Keratinocyte (primary cell): ENCODE results near the gene ITGB6. TPM values are rescaled to one million over a fixed set of nuclear protein-coding genes. Genes with fewer than 3 reads are reported as not detected.

Experiments used
- DNase-seq: peaks from one replicate; pipeline ENCODE4 v3.0.0-alpha.2; 2011; ENCODE audit warnings: low read depth, missing footprints, low spot score
- FAIRE-seq: peaks from 2 replicates; lab custom pipeline; 2011; peaks lifted over from hg19 to GRCh38; lab: Jason Lieb, UNC
- H2AFZ ChIP-seq: 2 replicates; pipeline ENCODE4 v1.6.0; 2012; ENCODE audit warnings: low read length, control low read depth, inconsistent platforms; ENCODE audit not compliant: control insufficient read depth
- H3K27ac ChIP-seq: 2 replicates; pipeline ENCODE4 v1.5.1; 2011; ENCODE audit warnings: low read length; ENCODE audit not compliant: control insufficient read depth, insufficient read depth
- H3K27me3 ChIP-seq: 3 replicates; pipeline ENCODE4 v1.6.0; 2011; ENCODE audit warnings: low read length; ENCODE audit not compliant: control insufficient read depth, insufficient read depth; ENCODE audit errors: extremely low read depth
- H3K36me3 ChIP-seq, 2 experiments: 2 replicates in 1 of 2; 3 replicates in 1 of 2; pipeline ENCODE4 v1.5.1; 2011; ENCODE audit warnings: low read length in 2 of 2, mild to moderate bottlenecking in 1 of 2; ENCODE audit not compliant: control insufficient read depth in 2 of 2, insufficient read depth in 2 of 2; ENCODE audit errors: extremely low read depth in 1 of 2
- H3K4me1 ChIP-seq: 3 replicates; pipeline ENCODE4 v1.5.1; 2011; ENCODE audit warnings: low read length; ENCODE audit not compliant: control insufficient read depth, insufficient read depth; ENCODE audit errors: extremely low read depth
- H3K4me2 ChIP-seq: 3 replicates; pipeline ENCODE4 v1.6.0; 2011; ENCODE audit warnings: low read depth, low read length; ENCODE audit not compliant: control insufficient read depth, insufficient read depth; ENCODE audit errors: extremely low read depth
- H3K4me3 ChIP-seq, 3 experiments: fragments of 200-600 bp in 1 of 3; sonication (generic) in 1 of 3; 2 replicates in 2 of 3; 3 replicates in 1 of 3; pipeline ENCODE4 v1.5.1; 2011 to 2016; ENCODE audit warnings: low read length in 3 of 3, mild to moderate bottlenecking in 3 of 3, control low read depth in 2 of 3, inconsistent platforms in 1 of 3, low read depth in 1 of 3, mixed read lengths in 1 of 3, mixed run types in 1 of 3, moderate library complexity in 1 of 3; ENCODE audit not compliant: control insufficient read depth in 2 of 3, insufficient read depth in 2 of 3; ENCODE audit errors: extremely low read depth in 1 of 3
- H3K79me2 ChIP-seq: 2 replicates; pipeline ENCODE4 v1.6.0; 2012; ENCODE audit warnings: low read length; ENCODE audit not compliant: control insufficient read depth, insufficient read depth
- H3K9ac ChIP-seq: 3 replicates; pipeline ENCODE4 v1.6.0; 2011; ENCODE audit warnings: low read length; ENCODE audit not compliant: control insufficient read depth, insufficient read depth; ENCODE audit errors: extremely low read depth
- H3K9me1 ChIP-seq: 3 replicates; pipeline ENCODE4 v1.6.0; 2011; ENCODE audit warnings: low read length; ENCODE audit not compliant: control insufficient read depth, insufficient read depth; ENCODE audit errors: extremely low read depth
- H3K9me3 ChIP-seq: 2 replicates; pipeline ENCODE4 v1.5.1; 2012; ENCODE audit warnings: low read depth, low read length; ENCODE audit not compliant: control insufficient read depth
- H4K20me1 ChIP-seq: 3 replicates; pipeline ENCODE4 v1.6.0; 2011; ENCODE audit warnings: low read length; ENCODE audit not compliant: control insufficient read depth, insufficient read depth; ENCODE audit errors: extremely low read depth
- CTCF ChIP-seq, 3 experiments: IDR thresholded peaks in 1 of 3; conservative IDR thresholded peaks in 1 of 3; optimal IDR thresholded peaks in 1 of 3; 2 replicates in 2 of 3; 3 replicates in 1 of 3; pipeline versions ENCODE3 to v1.5.1; 2011; ENCODE audit warnings: low read length in 3 of 3, mild to moderate bottlenecking in 3 of 3, moderate library complexity in 2 of 3, control low read depth in 1 of 3, inconsistent platforms in 1 of 3; ENCODE audit not compliant: insufficient read depth in 2 of 3; ENCODE audit errors: extremely low read depth in 1 of 3
- EZH2 ChIP-seq: IDR thresholded peaks from one replicate; pipeline ENCODE4 v1.6.1; 2012; ENCODE audit warnings: inconsistent platforms, mild to moderate bottlenecking, low read length, moderate library complexity
- dilution Hi-C: fragments of 300-500 bp; cut with MboI; formaldehyde crosslinking; loops from one replicate; pipeline ENCODE4 v1.7.0; 2020; ENCODE audit warnings: low sequenced_read_pairs; ENCODE audit not compliant: extremely low pct_ligation_motif_present
- polyA plus RNA-seq, 5 experiments: library from polyadenylated mRNA; depleted of rRNA in 3 of 5; stranded (reverse) in 3 of 5; stranded (forward) in 1 of 5; unstranded in 1 of 5; fragments of >200 nt; gene quantifications; 1 replicate in 1 of 5; 2 replicates in 3 of 5; 3 replicates in 1 of 5; pipeline versions ENCODE4 v1.2.1 to v1.2.3, GENCODE V29; 2011 to 2012; ENCODE audit warnings: missing spikeins in 2 of 5, low read depth in 1 of 5, low replicate concordance in 1 of 5

The ITGB6 gene
- polyA plus RNA-seq, 1 donor (not counting 4 experiments of a cell fraction or from before 2014, with no cell fraction given), result 183 TPM

DNA sequence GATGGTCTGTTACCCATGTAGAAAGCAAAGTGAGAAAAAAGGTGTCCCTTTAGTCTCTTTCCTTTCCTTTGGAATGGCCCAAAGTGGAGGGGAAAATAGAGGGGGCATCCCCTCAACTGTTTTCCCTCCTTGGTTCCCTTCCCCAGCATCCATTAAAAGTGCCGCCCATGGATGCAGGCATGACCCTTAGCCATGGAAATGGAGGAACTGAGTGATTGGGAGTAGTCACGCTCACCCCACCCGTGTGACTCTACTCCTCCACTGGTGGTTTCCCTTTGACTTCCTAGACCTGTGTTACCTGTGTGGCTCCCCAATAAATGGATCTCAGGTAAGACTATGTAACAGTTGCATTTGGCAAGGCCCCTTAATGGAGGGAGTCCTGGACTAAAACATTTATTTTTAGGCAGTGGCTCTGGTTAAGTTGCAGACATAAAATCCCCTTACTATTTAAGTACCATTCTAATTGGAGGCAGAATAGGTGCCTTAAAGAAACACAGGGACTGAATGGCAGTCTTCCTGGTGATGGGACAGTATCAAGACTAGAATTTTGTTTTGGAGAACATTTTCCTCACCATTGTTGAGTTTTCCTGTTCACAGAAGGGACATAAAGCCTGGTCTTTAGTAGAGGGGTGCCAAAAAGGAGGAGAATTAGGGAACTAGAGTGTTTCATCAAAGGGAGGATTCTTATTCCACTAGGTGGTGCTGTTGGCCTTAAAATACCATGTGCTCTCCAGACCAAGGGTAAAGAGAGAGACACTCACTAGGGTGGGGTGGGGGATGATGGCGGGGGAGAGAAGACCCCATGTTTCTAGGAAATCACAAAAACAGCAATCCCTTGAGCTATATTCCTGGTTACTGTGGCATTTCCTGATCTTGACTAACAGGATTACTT, 112.0 kb downstream of the ITGB6 start:
- FAIRE-seq, result no peak
- DNase-seq, result no peak
- H3K36me3 ChIP-seq, result no peaks in the 10 kb centered on the region
- no peaks in the 10 kb centered on the region for H3K79me2 ChIP-seq
- H4K20me1 ChIP-seq, result no peaks in the 10 kb centered on the region
- peaks cover 21% of the 10 kb centered on the region for H3K4me1 ChIP-seq
- H3K4me2 ChIP-seq, result no peak overlapping the region
- TF ChIP-seq CTCF (optimal IDR thresholded peaks at IDR 0.05 in 1 of 3, IDR thresholded peaks at IDR 0.05 in 1 of 3, conservative IDR thresholded peaks at IDR 0.05 in 1 of 3; ENCODE audit: extremely low read depth in 1 of 3, insufficient read depth in 2 of 3, low read length in 3 of 3) (peak; percentile 6 to 39 (median 29)), EZH2 (no peak)
- no peak overlapping the region for H3K27ac ChIP-seq
- dilution Hi-C loops, result no loop called here
- H3K4me3 ChIP-seq, result no peak overlapping the region
- no peak overlapping the region for H3K9ac ChIP-seq
- H3K9me1 ChIP-seq, result no peaks in the 10 kb centered on the region
- peaks cover 19% of the 10 kb centered on the region for H3K9me3 ChIP-seq
- no peak overlapping the region for H2AFZ ChIP-seq
- no peaks in the 10 kb centered on the region for H3K27me3 ChIP-seq

GRCh38 chr2:160085662-160086061, 114.4 kb downstream of the ITGB6 start:
- H3K9me1 ChIP-seq, result no peaks in the 10 kb centered on the region
- no peaks in the 10 kb centered on the region for H3K27me3 ChIP-seq
- no peak overlapping the region for H3K27ac ChIP-seq
- H3K9me3 ChIP-seq, result peaks cover 19% of the 10 kb centered on the region
- H2AFZ ChIP-seq, result no peak overlapping the region
- no peak for DNase-seq
- no peak for FAIRE-seq
- no peak for TF ChIP-seq CTCF (optimal IDR thresholded peaks at IDR 0.05 in 1 of 3, IDR thresholded peaks at IDR 0.05 in 1 of 3, conservative IDR thresholded peaks at IDR 0.05 in 1 of 3; ENCODE audit: extremely low read depth in 1 of 3, insufficient read depth in 2 of 3, low read length in 3 of 3)
- TF ChIP-seq EZH2, result no peak
- no peaks in the 10 kb centered on the region for H4K20me1 ChIP-seq
- no peaks in the 10 kb centered on the region for H3K79me2 ChIP-seq
- H3K4me2 ChIP-seq, result no peak overlapping the region
- no peak overlapping the region for H3K9ac ChIP-seq
- H3K4me1 ChIP-seq, result peaks cover 2% of the 10 kb centered on the region
- no peak overlapping the region for H3K4me3 ChIP-seq
- dilution Hi-C loops, result no loop called here
- H3K36me3 ChIP-seq, result no peaks in the 10 kb centered on the region
